ENCODE measurements around the gene RNASET2.

Gene RNASET2

DNA sequence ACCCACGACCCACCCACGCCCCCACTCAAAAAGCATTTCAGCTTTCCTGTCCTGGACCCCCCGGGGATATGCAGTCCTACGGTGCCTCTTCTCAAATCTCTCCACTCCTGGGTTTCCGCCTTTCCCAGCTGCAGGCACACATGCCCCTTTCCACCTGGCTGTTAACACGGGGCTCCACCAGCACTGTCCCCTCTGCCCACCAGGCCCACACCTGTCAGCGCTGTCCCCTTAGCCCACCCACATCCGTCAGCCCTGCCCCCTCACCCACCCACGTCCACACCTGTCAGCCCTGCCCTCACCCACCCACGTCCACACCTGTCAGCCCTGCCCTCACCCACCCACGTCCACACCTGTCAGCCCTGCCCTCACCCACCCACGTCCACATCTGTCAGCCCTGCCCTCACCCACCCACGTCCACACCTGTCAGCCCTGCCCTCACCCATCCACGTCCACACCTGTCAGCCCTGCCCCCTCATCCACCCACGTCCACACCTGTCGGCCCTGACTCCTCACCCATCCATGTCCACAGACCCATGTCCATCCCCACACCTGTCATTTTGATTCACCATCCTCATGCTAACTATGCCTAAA, 11.6 kb downstream of the RNASET2 start:
- no peak for DNase-seq

DNA sequence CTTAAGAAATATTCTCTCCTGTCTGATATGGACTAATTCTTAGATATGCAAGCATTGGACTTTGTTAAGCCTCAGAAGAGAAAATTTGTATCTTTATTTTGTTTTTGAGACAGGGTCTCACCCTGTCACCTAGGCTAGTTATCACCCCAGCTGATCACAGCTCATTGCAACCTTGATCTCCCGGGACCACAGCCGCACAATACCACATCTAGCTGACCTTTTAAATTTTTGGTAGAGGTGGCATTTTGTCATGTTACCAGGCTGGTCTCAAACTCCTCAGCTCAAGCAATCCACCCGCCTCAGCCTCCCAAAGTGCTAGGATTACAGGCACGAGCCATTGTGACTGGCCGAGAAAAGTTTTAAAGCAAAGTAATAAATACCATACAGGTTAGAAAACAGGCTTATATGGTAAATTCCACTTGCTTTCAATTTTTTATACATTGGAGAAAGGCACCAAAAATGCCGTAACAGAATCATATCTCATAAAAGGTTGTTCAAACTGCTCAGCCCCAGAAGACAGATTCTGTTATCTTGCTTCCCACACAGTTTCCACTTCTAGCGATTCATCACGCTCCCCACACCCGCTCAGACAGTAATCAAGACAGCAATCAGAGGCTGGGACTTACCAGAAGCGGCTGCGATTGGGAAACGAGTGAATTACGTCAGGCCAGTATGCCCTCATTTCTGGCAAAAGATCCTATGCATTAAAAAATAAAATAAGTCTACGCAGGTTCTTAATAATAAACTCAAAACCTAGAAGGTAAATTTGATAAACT, 13.8 kb downstream of the RNASET2 start:
- DNase-seq = no peak

DNA sequence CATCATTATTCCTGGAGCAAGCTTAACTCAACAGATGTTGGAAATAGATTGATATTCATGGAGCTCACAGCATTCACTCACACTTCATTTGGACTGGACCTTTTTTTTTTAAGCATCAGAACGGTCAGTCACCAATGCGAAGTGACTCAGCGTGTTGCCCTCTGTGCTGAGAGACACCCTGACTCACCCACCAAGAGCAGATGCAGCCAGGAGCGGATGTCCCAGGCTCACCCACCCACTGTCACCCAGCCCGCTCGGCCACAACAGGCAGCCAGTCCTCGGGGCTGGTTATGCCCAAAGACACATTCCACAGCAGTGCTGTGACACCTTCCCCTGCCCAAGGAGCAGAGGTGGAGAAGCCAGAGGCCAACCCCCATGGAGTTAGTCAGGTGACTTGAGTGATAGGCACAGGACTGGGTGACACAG, 15.7 kb downstream of the RNASET2 start:
- no peak for DNase-seq

DNA sequence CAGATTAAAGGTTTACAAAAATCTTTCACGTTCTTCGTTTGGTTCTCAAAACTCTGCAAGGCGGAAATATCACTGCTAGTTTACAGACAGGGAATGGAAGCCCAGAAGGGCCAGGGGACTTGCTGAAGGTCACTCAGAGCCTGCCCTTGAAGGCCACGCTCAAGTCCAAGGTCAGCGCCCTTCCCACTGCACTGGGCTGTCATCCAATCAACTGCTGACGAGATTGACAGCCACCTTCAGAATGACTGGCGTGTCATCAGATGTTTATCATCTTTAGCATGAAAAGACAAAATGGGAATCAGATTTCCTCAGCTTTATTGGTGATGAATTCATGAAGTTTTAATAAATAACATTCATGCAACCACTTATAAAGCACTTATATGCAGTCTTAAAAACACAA, 16.5 kb downstream of the RNASET2 start:
- DNase-seq = no peak

DNA sequence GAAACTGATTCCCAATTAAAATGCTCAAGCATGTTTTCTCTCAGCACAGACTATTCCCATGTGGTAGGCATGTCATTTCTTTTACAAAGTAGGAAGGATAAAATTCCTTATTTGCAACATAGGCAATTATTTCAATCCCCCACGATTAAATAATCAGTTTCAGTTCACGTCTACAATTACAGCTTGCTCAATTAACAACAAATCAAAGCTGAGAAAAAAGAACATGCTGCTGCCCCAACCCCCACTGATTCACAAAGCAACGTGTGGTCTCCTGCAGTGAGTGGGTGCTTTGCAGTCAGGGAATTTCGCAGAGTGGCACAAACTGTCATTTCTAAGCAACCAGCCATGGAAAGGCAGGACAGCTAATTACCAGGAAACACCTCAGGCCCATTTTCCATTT, 17.0 kb downstream of the RNASET2 start:
- DNase-seq = no peak

DNA sequence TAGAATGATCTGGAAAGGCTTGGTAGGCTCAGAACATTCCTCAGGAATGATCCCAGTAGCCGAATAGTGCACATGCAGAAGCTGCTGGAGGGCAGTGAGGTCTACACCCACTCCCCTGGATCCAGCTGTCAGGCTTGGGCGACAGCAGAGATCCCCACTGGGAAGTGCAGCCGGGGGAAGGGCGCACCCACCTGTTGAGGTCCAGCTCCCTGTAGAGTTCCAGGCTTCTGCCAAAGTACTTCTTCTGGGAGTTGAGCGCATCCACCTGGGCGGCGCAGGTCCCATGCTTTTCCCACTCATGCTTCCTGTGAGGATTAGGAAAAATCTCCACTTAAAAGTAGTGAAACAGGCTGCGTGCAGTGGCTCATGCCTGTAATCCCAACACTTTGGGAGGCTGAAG, 17.6 kb downstream of the RNASET2 start:
- DNase-seq = no peak

DNA sequence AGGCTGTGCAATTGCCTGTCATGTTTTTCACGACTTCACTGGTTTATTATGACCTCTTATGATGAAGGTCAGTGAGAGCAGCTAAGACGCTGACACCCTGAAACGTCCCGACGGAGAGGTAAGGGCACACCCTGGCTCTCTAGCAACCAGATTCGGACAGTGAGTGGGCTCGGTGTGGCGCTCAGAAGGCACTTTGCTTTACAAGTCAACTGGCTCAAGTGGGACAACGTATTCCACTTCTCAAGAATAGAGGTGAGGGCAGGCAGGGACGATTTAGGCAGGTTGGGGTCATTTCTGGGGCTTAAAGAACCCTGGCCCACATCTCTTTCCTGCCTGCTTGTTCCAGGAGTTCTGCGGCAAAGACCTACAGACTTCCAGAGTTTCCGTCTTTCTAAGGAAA, 18.2 kb downstream of the RNASET2 start:
- DNase-seq = no peak

DNA sequence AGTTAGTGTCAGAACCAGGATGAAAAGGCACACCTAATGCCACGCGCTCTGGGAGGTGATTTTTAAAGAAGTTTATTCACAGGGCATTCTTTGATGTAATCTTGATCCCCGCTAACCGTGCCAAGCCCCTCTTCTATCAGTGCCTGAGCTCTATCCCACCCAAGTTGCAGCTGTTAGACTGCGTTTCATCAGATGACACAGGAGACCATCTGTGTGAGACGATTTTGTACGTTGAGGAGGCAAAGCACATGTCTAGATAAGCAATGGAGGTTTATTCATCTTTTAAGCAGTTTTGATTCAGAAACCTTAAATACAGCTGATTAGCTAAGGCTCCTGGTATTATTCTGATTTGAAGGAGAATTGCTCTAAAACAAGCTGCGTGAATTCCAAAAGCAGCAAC, 18.6 kb downstream of the RNASET2 start:
- DNase-seq = no peak

DNA sequence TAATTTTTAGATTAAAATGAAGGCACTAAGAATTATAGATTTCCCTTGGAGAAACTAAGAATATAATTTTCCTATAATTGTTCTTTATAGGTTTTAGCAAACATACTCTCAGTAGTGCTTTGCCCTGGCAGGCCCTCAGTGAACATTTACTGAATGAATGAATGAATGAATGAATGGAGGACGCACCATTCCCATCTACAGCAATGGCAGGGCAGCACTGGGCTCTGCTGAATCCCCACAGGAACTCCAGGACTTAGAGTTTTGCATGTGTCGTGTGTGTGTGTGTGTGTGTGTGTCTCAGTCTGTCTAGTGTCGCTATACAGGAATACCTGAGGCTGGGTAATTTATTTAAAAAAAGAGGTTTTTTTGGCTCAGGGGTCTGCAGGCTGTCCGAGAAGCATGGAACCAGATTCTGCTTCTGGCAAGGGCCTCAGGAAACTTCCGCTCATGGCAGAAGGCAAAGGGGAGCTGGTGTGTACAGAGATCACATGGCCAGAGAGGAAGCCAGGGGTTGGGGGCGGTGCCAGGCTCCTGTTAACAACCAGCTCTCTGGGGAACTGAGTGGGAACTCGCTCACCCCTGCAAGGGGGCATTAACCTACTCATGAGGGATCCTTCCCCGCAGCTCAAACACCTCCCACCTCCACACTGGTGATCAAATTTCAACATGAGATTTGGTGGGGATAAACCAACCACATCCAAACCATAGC, 20.1 kb downstream of the RNASET2 start:
- no peak for DNase-seq

DNA sequence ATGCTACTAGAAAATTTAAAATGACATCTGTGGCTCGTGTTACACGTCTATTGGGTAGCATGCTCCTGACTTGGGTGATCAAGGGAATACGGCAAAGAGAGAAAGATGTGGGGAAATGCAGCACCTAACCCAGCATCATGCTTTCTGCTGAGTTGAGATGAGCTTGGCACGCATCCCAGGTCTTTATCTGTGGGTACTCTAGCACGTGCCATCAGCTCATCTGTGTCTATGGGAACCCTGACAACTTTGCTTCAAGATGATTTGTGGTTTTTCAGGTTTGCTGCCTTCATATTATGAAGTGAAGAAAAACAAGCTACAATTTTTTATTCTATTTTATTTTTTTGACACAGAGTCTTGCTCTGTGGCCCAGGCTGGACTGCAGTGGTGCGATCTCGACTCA, 21.0 kb downstream of the RNASET2 start:
- DNase-seq = no peak

DNA sequence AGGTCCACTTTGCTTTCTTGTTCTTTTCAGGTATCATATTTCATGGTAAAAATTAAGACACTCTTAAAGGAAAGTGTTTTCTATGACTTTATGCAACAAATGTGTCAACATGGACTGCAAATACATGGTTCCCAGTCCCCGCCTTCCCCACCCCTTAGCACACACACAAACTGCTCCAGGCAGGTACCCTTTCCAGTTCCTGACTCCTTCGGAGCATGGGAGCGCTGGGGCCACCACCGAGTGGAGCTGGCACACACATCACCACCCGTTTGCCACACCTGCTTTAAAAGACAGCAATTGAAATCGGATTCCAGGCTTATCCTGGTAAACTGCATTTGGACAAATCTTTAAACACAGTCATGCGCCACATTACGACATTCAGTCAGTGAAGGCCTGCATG, 22.2 kb downstream of the RNASET2 start:
- no peak for DNase-seq

DNA sequence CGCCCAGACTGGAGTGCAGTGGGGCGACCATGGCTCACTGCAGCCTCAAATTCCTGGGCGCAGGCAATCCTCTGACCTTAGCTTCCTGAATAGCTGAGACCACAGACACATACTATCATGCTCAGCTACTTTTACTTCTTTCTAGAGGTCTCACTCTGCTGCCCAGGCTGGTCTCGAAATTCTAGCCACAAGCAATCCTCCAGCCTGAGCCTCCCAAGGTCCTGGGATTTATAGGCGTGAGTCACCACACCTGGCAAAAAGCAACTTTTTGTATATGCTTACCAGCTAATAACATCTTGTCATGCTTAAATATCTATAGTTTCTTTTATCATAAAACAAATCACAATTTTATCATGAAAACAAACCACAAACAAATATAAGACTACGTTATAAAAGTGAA, 23.0 kb downstream of the RNASET2 start:
- DNase-seq = no peak

DNA sequence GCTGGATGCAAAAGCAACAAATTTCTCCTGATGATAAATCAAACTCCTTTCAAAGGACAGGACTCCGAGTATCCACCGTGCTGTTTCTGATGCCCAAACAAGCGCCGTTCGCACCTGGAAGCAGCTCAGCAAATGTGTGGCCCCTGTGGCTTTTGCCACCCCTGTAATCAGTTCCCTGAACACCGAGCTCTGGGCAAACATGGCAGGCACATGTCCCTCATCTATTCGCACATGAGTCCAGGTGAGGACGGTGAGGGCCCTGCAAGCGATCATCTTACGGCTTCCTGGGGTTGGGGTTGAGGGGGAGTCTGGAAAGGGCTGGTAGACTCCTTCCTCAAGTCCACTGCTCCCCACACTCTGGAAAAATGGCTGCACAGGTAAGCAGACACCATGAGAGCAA, 23.7 kb downstream of the RNASET2 start:
- DNase-seq = no peak

DNA sequence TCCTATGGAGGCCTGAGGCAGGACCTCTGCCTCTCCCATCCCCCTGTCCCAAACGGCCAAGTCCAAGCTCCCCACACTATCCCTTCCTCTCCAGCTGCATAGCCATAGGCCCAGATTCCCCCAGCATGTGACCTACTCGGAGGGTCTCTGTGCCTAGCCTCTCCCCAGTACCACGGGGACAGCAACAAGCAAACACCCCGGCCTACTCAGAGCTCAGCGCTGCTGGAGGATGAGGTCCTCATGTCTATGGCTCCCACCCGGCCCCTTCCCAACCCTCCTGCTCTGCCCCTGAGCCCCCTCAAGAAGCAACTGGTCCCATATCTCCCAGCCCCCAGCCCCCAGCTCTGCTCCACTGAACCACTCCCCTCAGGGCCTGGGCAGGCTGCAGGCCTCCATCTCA, 24.2 kb downstream of the RNASET2 start:
- no peak for DNase-seq

DNA sequence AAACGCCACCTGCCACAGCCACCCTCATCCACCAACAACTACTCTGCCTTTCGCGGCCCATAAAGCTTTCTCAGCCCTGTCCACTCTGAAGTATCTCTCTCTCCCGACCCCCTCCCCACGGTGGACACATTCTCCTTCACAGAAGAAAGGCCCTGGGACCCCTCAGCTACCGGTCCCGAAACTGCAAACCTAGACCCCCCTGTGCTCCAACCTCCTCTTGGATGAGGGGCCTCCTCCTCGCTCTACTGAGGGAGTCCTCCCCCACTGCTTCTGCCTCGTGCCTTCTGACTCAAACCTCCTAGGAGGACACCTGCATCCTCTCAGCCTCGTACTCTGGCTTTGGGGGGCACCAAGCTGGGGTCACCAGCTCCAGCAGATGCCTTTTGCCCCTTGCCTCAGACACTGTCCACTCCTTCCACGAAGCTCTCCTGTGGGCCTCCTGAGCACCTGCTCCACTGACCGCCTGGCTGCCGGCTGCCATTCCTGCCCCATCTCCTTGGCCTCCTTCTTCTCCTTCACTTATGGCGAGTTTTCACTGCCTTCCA, 24.9 kb downstream of the RNASET2 start:
- no peak for DNase-seq

DNA sequence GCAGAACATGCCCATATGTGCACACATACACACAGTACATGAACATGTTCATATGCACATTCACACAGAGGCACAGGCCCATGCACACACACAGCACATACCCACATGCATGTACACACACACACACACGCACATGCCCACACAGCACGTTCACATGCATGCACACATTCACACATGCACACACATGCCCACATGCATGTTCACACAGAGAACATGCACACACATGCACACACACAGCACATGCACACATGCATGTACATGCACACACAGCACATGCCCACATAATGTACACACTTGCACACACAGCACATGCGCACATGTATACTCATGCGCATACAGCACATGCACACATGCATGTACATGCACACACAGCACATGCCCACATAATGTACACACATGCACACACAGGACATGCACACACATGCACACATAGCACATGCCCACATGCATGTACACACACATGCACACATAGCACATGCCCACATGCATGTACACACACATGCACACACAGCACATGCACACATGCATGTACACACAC, 25.9 kb downstream of the RNASET2 start:
- no peak for DNase-seq

DNA sequence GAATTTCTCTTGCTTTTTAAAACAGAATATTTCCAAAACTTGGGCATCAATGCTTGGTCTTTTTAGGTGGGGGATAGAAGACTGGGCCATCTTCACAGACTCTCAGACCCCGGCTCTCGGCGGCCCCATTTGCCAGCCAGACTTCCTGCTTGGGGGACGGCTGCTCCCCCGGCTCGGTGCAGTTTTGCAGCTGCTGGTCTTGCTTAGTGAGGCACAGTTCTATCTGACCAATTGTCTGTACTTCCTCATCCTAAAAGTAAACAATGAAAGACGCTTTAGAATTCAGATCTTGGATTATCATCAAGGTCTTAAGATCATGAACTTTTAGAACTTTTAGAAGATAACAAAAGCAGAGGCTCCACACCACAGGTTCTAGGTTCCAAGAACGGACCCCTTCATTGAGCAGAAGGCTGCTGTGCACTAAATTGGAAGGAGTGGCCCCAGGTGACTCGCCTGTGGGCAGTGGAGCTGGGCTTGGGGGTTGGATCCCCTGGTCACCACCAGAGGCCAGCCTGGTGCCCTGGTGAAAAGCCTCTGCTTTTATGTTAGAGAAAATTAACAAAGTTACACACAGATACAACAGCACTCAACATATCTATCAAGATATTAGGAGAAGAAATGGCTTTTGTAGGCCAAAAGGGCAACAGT, 26.7 kb downstream of the RNASET2 start:
- DNase-seq = no peak

DNA sequence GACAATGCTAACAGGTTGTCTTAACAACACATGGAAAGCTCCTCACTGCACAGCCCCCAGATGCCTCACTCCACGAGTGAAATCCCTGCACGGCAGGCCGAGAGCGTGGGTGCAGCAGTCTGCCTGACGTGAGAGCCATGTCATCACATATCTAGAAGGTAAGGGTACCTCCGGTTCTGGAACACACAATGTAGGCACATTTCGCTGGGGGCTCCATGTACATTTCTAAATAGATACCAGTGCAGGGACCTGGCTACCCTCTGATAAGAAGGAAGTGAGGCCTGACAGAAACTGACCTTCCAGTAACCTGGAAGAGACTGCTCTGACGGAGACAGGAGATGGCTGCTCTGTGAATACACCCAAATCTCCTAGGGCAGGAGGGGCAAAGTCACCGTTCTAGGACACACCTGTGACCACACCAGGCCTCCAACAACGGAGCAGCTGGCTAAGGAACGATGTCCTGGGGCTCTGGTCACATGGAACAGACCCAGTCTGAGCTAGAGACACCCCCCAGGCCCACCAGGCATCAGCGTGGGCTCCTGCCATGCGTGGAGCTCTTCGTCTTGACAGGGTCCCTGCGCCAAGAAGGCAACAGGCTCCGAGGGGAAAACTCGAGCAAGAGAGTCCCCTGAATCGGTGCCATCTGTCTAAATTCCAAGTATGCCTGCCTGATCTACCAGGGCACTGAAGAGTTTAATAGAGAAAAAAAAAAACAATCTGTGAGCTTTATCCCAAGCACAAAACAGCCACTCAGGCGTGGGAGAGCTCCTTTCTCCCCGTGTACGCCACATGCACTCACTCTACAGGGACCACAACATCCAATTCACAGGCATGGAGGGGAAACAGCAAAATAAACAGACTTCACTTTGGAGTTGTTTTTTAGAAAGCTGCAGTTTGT, 27.5 kb downstream of the RNASET2 start:
- DNase-seq = no peak

DNA sequence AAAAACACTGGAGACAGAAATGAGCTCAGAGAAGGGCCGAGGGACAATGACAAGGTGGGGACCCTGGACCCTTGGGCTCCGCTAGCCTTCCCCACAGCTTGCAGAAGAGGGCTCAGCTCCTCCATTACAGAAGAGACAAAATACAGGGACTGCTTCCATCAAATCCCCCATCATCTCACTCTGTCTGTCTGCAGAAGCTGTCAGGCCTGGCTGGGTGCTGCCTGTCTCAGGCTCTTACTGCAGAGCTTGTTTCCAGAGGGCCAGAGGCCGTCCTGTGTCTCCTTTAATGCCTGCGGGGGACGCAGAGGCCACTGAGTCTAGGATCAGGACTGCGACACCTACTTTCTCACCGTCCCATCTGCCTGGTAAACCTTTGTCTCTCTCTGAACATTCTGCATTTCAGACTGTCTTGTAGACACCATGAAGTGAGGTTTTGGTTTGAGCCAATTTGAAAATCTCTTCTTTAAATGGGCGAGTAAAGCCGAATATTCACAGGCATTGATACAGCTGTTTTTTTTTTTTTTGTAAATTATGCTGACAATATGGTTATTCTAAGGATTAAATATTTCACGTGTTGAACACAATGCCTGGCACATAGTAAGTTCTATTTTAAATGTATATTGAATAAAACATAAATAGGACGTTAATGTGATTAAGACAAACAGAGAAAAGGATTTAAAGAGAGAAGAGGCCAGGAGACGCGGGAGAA, 28.3 kb downstream of the RNASET2 start:
- no peak for DNase-seq

DNA sequence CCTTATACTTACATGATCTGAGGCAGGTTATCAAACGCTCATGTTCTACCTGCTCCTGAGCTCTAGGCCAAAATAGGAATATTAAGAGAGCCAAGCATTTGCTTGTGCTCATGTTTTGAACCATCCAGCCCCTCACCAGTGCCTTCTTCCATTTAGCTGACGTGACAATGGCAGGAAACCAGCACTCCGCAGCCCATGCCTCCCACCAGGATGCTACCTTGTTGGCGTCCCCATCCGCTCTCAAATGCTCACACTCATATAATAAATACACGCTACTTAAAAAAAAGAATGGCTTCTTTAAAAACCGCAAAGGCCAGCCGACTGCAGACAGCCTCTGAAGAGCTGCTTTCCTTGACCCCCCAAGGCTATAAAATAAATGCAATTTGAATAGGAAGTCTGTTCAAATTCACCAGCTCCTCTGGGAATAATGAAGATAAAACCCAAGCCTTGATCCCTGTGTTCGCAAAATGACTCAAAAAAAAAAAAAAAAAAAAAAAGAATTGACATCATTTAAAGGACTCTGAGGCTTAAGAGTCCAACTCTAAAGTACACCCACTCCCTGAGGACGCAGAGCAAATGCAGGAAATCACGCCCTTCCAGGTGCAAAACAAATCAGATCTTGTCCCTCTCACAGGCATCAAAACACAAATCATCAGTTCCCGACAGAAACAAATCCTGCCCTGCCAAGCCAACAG, 29.0 kb downstream of the RNASET2 start:
- DNase-seq = no peak

DNA sequence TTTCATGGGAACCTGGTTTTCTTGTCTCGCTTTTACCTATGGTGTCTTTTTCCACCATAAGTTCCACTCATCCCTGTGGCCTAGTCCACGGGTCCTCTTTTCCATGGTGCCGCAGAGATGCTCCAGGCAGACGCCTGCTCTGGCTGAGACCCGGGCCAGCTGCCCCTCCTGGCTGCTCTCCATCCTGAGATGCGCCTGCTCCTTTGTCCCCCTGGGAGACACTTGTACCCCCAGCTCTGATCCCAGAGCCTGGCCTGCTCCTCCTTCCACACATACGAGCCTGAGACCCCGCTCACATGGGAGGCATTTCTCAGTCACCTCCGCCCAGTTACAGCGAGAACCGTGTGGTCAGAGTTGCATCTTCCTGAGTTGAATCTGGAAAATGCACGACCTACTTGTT, 29.6 kb downstream of the RNASET2 start:
- DNase-seq = no peak

All from NK-92 treated with Interleukin-12 subunit alpha and Interleukin-12 subunit beta, amount 100 ng/mL, for 24 hours (cell line).